Hair follicular keratinocyte (primary cell): ENCODE measurements around the gene TMED5. TPM values are rescaled to one million over a fixed set of nuclear protein-coding genes. Genes with fewer than 3 reads are reported as not detected.

ENCODE experiments used
- total RNA-seq: library from RNA; depleted of rRNA; stranded (reverse); fragments of >200 nt; gene quantifications from 2 replicates; pipeline ENCODE4 v1.2.3, GENCODE V29; 2015

TMED5 gene
- 39.3 and 47.6 TPM in 2 replicates for total RNA-seq

DNA sequence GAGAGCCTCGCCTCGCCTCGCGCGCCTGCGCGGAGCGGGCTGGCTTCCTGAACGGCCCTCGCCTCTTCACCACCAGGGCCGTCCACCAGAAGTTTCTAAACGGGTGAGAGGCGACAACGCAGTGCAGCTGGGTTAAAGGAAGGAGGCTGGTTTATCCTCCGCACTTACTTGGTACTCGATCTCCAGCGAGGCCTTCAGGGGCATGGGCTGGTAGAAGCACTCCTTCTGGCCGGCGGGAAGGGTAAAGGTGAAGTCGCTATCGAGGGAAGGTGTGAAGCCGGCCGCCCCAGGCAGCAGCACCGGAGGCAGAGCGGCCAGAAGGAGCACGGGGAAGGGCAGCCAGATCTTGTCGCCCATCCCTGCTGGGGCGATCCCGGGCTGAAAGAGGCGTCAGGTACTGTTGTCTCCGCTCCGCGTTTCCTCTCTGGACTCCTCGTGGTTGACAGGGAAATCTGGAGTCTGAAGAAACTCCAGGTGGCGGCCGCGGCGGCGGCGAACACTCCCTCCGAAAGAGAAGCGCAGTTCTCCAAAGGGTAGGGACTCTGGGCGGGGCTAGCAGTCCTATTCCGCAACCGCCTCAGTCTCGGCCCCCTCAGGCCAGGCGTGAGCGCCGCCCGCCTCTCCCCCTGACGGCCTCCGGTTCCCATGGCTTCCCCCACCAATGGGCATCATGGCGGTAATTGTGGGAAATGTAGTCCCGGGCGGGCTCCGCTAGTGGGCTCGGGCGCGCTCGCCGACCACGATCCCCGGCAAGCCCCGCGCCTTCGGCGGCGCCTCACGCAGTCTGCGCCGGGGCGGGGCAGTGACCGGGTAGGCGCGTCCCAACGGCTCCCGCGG lies at the start of gene TMED5:
TSS of gene TMED5 (minus strand) at position 528 of the 837 bp plus-strand sequence. CDS start at position 357, 171 bp downstream.

DNA sequence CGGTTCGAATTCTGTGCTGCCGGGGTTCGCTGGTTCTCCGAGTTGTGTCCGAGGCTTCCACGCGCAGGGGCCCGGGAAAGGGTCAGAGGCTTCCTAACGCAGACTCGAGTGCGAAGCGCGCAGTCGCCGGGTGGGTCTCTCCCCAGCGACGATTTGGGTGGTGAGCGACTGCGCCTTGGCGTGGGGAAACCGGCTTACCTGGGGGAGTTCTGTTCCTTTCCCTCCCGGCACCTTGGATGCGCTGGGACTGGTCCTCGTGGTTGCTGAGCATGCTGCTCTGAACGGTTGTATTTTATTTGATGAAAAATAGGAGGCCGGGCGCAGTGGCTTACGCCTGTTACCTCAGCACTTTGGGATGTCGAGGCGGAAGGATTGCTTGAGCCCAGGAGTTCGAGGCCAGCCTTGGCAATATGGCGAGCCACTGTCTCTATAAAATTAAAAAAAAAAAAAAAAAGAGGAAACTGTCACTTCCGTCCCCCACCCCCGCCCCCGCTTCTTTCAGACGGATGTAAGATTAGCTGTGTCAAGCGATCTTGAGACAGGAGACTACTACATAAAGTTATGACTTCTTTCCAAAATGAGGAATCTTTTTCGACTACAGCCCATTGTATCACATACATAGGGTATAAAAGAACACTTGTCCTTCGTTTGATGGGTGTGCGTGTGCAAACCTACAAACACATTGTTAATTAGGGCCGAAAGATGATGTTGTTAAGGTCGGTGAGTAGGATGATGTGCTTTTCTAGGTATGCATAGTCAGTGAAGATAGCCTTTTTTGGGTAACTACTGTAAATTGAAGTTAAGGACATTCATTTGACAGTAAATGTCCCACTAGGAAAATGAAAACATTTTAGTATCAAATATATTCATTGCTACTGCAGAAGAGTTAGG lies 755 bp upstream of the TMED5 start, which contains the start of gene CCDC18:
TSS of gene CCDC18 (plus strand) at position 2 of the 891 bp plus-strand sequence. CDS start 2,638 bp downstream, outside the sequence.

Other genes with a start within 250 kb of the TMED5 start
- 9.8 and 10.2 TPM in 2 replicates for gene DIPK1A, start 219.0 kb downstream of the TMED5 start, total RNA-seq
- 9.8 and 12.8 TPM in 2 replicates for gene MTF2, start 101.1 kb downstream of the TMED5 start, total RNA-seq
- 7.1 and 7.9 TPM in 2 replicates for gene CCDC18, start 311 bp upstream of the TMED5 start, total RNA-seq
- gene DR1, start 165.5 kb upstream of the TMED5 start, total RNA-seq: 38.7 and 39.9 TPM in 2 replicates